Measurements from ENCODE around the gene SHROOM3. TPM values are rescaled to one million over a fixed set of nuclear protein-coding genes. Genes with fewer than 3 reads are reported as not detected.

Gene SHROOM3
- polyA plus RNA-seq, 1 donor from 2014 or later = 2.7 TPM

DNA sequence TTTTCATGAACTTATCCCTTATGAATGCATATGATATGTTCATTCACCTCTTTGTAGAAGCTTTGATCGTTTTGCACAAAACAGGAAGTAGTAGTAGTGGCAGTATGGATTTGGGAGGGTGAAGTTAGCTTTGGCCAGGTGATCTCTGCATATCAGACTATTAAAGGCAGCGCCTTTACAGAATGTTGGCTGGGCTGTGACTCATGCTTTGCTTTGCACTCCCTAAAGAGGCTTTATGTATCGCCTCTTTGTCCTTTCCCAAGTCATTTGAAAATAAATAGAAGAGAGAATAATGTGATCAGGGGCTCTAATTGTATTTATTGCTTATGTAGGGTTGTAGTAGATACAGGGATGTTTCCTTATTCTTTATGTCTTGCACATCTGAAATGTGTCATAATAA, 50.4 kb downstream of the SHROOM3 start:
- H3K9me2 ChIP-seq (ENCODE audit: insufficient read depth, low read length) = no peaks in the 10 kb centered on the region
- peaks cover 53% of the 10 kb centered on the region for H3K79me2 ChIP-seq (replicated peaks; ENCODE audit: insufficient read depth, low read length)
- no peak overlapping the region for H3K4me2 ChIP-seq (ENCODE audit: low read length)
- H3K27ac ChIP-seq (ENCODE audit: low read length) = no peak overlapping the region
- no peaks in the 10 kb centered on the region for H3F3A ChIP-seq (ENCODE audit: insufficient read depth, low read length, poor library complexity, severe bottlenecking)
- H3K4me3 ChIP-seq (ENCODE audit: low read length) = no peak overlapping the region
- no peaks in the 10 kb centered on the region for H3K9me3 ChIP-seq (ENCODE audit: low read length)
- no peaks in the 10 kb centered on the region for H3K27me3 ChIP-seq (ENCODE audit: insufficient read depth, low read depth, low read length)
- no peaks in the 10 kb centered on the region for H4K20me1 ChIP-seq (ENCODE audit: insufficient read depth)
- no peak overlapping the region for H3K9ac ChIP-seq (ENCODE audit: low read length)
- TF ChIP-seq TAF1 (IDR thresholded peaks at IDR 0.05; ENCODE audit: low read depth) = no peak
- TF ChIP-seq POLR2AphosphoS5 (IDR thresholded peaks at IDR 0.05) = no peak
- TF ChIP-seq, protein P1, sequence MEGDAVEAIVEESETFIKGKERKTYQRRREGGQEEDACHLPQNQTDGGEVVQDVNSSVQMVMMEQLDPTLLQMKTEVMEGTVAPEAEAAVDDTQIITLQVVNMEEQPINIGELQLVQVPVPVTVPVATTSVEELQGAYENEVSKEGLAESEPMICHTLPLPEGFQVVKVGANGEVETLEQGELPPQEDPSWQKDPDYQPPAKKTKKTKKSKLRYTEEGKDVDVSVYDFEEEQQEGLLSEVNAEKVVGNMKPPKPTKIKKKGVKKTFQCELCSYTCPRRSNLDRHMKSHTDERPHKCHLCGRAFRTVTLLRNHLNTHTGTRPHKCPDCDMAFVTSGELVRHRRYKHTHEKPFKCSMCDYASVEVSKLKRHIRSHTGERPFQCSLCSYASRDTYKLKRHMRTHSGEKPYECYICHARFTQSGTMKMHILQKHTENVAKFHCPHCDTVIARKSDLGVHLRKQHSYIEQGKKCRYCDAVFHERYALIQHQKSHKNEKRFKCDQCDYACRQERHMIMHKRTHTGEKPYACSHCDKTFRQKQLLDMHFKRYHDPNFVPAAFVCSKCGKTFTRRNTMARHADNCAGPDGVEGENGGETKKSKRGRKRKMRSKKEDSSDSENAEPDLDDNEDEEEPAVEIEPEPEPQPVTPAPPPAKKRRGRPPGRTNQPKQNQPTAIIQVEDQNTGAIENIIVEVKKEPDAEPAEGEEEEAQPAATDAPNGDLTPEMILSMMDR (IDR thresholded peaks at IDR 0.05; ENCODE audit: poor library complexity, severe bottlenecking) = no peak
- TF ChIP-seq RAD21 (conservative IDR thresholded peaks at IDR 0.05) = no peak
- TF ChIP-seq, protein P2, sequence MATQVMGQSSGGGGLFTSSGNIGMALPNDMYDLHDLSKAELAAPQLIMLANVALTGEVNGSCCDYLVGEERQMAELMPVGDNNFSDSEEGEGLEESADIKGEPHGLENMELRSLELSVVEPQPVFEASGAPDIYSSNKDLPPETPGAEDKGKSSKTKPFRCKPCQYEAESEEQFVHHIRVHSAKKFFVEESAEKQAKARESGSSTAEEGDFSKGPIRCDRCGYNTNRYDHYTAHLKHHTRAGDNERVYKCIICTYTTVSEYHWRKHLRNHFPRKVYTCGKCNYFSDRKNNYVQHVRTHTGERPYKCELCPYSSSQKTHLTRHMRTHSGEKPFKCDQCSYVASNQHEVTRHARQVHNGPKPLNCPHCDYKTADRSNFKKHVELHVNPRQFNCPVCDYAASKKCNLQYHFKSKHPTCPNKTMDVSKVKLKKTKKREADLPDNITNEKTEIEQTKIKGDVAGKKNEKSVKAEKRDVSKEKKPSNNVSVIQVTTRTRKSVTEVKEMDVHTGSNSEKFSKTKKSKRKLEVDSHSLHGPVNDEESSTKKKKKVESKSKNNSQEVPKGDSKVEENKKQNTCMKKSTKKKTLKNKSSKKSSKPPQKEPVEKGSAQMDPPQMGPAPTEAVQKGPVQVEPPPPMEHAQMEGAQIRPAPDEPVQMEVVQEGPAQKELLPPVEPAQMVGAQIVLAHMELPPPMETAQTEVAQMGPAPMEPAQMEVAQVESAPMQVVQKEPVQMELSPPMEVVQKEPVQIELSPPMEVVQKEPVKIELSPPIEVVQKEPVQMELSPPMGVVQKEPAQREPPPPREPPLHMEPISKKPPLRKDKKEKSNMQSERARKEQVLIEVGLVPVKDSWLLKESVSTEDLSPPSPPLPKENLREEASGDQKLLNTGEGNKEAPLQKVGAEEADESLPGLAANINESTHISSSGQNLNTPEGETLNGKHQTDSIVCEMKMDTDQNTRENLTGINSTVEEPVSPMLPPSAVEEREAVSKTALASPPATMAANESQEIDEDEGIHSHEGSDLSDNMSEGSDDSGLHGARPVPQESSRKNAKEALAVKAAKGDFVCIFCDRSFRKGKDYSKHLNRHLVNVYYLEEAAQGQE (IDR thresholded peaks at IDR 0.05; ENCODE audit: borderline replicate concordance) = no peak
- no peak for TF ChIP-seq EZH2 (IDR thresholded peaks at IDR 0.05; ENCODE audit: borderline replicate concordance, insufficient read depth, low read length, poor library complexity, severe bottlenecking)
- no peak for TF ChIP-seq SMC3 (conservative IDR thresholded peaks at IDR 0.05; ENCODE audit: poor library complexity)
- no peak for TF ChIP-seq EP300 (conservative IDR thresholded peaks at IDR 0.05; ENCODE audit: poor library complexity, severe bottlenecking)
- no peak for TF ChIP-seq MXI1 (conservative IDR thresholded peaks at IDR 0.05; ENCODE audit: poor library complexity, severe bottlenecking)
- no peaks in the 10 kb centered on the region for H3K36me3 ChIP-seq (ENCODE audit: insufficient read depth, low read length)
- H2AFZ ChIP-seq (ENCODE audit: low read depth, low read length) = no peak overlapping the region

DNA sequence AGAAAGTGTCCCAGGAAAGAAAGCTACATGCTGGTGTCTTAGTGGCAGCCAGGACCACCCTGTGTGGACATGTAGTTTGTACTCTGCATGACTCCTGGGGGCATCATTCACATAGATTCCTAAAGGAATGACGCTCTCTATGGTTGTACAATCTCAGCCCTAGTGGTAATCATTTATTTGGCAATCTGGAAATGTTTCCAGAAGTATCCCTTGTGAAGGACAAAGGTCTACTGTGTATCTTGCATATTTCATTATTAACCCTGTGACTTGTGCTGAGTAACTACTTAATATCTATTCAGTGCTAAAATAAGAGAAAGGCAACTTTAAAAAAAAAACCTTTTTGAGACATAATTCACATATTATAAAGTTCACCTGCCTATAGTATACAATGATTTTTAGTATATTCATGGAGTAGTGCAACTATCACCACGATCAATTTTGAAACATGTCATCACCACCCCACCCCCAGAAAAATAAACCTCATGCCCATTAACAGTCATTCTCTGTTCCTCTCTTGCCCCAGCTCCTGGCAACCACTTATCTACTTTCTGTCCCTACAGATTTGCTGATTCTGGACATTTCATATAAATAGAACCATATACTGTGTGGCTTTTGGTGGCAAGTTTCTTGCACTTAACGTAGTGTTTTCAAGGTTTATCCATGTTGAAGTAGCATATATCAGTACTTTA, 51.7 kb downstream of the SHROOM3 start:
- Histone ChIP-seq H3K9me2 (ENCODE audit: insufficient read depth, low read length) (no peaks in the 10 kb centered on the region), H3K27ac (ENCODE audit: low read length) (no peak overlapping the region), H3K4me2 (ENCODE audit: low read length) (no peak overlapping the region), H4K20me1 (ENCODE audit: insufficient read depth) (no peaks in the 10 kb centered on the region), H3K79me2 (replicated peaks; ENCODE audit: insufficient read depth, low read length) (peaks cover 55% of the 10 kb centered on the region), H3K27me3 (ENCODE audit: insufficient read depth, low read depth, low read length) (no peaks in the 10 kb centered on the region), H3K4me3 (ENCODE audit: low read length) (no peak overlapping the region), H3K9me3 (ENCODE audit: low read length) (no peaks in the 10 kb centered on the region), H2AFZ (ENCODE audit: low read depth, low read length) (no peak overlapping the region), H3F3A (ENCODE audit: insufficient read depth, low read length, poor library complexity, severe bottlenecking) (no peaks in the 10 kb centered on the region), H3K36me3 (ENCODE audit: insufficient read depth, low read length) (no peaks in the 10 kb centered on the region), H3K9ac (ENCODE audit: low read length) (no peak overlapping the region)
- TF ChIP-seq EP300 (conservative IDR thresholded peaks at IDR 0.05; ENCODE audit: poor library complexity, severe bottlenecking) = no peak

All from neural cell (in vitro differentiated cells).